Stimulated activated CD8-positive, alpha-beta memory T cell treated with anti-CD3 and anti-CD28 coated beads, Interleukin-4, amount 100 ng/mL, for 1 hour (primary cell): ENCODE data around the gene BAHCC1.
"Not testable (repeated sequence)": the region's sequence is repeated elsewhere in the genome, so short reads cannot be mapped to it uniquely, and the experiment has no call there.

Experiments used
- DNase-seq, 2 donors: peaks; one replicate each; pipeline ENCODE4 v3.0.0-alpha.2; 2020; ENCODE audit warnings: low read depth in 2 of 2, low spot score in 1 of 2

BAHCC1 gene

DNA sequence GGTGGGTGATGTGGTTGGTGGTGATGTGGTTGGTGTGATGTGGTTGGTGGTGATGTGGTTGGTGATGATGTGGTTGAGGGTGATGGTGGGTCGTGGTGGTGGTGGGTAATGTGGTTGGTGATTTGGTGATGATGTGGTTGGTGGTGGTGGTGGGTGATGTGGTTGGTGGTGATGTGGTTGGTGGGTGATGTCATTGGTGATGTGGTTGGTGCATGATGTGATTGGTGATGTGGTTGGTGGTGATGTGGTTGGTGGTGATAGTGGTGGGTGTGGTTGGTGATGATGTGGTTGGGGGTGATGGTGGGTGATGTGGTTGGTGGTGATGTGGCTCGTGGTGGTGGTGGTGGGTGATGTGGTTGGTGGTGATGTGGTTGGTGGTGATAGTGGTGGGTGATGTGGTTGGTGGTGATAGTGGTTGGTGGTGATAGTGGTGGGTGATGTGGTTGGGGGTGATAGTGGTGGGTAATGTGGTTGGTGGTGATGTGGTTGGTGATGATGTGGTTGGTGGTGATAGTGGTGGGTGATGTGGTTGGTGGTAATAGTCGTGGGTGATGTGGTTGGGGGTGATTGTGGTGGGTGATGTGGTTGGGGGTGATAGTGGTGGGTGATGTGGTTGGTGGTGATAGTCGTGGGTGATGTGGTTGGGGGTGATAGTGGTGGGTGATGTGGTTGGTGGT is 30.6 kb downstream of the BAHCC1 start:
- not testable (repeated sequence) for DNase-seq

GRCh38 chr17:81426393-81427172 is 31.3 kb downstream of the BAHCC1 start:
- no peak for DNase-seq

DNA sequence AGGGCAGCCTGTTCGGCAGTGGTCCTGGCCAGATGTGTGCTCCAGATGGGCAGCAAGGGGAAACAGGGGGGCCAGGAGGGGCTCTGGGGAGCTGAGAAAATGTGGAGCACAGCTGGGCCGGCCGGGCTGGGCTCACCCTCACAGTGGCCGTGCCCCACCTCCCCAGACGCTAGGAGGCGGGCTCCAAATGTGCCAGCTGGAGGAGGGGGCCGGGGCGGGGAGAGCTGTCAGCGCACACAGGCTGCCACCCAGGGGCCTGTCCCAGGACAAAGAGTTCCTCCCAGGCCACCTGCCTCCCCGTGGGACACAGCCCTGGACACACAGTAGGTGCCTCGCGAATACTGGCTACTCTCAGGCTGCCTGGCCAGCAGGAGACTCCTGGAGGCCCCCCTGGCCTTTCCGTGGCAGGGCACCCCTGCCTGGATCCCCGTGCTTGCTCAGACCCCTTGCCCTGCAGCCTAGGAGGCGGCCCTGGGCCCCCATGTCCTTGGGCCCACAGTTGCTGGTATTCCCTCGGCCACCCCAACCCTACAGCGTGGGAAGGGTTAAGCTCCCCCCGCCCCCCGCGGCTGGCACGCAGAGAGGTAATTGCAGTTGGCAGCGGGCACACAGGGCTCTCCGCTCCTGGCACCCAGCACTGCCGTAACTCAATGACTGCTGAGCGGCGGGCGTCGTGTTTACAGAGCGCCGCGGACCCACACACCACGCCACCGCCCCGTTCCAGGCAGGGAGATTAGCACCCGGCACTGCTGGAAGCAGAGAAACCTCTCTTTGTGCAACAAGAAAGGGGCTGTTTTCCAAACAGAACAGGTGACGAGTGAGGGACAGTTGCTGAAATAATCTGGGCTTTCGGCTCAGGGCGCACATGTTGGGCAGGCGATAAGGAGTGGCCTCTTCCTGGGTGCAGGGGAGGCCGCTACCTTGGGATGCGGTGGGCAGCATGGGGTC is 32.2 kb downstream of the BAHCC1 start:
- DNase-seq = no peak

DNA sequence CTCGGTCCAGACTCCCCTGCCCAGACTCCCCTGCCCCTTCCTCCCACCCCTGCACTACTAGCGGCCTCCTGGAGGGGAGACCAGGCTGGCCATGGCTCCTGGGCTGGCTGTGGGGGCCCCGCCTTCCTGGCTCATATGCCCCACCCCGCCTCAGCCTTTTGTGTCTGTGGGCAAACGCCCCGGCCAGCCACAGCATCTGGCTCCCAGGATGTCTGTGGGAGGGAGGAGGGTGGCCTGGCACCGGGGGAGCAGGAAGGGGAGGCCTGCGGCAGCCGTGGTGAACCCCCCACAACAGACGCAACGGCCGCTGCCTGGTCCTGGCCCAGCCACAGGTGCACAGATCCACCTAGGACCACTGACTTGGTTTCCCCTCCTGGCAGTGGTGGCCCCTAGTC is 32.9 kb downstream of the BAHCC1 start:
- DNase-seq = no peak

DNA sequence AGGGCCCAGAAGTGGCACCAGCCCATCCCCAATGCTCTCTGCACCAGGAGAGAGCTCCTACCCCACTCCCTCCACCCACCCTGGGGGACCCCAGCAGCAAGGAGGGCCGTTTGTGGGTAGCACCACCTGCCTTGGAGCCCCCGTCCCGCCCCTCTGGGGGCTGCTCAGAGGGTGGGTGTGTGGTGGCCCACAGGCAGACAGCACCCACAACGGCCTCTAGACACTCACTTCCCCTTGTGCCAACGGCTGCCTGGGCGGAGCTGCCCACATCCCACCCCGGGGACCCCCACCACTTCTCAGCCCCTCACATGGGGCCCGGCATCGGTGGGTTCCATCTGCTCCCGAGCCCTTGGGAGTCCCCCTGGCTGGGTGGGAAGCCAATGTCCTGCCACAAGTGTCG is 33.3 kb downstream of the BAHCC1 start:
- DNase-seq = no peak

GRCh38 chr17:81428948-81429774 is 33.9 kb downstream of the BAHCC1 start:
- no peak for DNase-seq

GRCh38 chr17:81429821-81430551 is 34.7 kb downstream of the BAHCC1 start:
- DNase-seq = no peak

DNA sequence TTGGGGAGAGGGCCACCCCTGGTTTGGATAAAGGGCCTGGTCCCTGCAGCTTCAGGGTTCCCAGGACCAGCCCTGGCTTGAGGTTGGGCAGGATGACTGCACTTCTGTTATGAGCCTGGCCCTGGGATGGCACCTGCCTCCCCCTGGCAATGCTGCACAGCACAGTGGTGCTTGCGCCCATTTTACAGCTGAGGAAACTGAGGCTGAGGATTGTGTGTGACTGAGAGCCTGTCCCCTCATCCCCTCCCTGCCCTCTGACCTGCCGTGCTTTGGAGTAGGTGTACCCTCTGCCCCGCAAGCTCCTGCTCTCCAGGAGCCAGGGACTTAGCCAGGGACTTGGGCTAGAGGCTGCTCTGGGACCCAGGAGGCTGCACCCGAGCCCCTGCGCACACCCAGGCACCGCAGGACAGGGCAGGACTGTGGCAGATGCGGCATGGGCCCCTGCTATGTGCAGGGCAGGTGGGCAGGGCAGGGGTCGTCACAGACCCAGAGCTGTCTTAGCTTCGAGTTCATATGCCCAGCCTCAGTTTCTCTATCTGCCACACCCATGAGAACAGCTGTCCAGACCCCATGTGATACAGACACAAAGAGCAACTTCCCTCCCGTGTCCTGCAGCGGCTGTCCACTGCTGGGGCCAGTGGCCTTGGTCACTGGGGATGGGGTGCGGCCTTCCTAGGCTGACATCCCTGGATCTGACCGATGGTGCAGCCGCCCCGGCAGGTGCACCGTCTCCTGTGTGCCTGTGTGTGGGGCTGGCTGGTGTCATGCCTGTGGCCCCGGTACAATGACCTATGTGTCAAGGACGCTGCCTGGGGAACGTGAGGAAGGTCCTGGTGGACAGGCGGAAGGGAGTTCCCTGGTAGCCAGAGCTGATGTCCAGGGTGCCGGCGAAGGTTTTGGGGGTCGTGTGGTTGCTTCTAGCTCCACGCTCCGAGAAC is 36.6 kb downstream of the BAHCC1 start:
- DNase-seq = no peak

GRCh38 chr17:81432941-81433340 is 37.7 kb downstream of the BAHCC1 start:
- DNase-seq = no peak

GRCh38 chr17:81433656-81434055 is 38.4 kb downstream of the BAHCC1 start:
- DNase-seq = no peak

GRCh38 chr17:81434072-81434471 is 38.8 kb downstream of the BAHCC1 start:
- no peak for DNase-seq

DNA sequence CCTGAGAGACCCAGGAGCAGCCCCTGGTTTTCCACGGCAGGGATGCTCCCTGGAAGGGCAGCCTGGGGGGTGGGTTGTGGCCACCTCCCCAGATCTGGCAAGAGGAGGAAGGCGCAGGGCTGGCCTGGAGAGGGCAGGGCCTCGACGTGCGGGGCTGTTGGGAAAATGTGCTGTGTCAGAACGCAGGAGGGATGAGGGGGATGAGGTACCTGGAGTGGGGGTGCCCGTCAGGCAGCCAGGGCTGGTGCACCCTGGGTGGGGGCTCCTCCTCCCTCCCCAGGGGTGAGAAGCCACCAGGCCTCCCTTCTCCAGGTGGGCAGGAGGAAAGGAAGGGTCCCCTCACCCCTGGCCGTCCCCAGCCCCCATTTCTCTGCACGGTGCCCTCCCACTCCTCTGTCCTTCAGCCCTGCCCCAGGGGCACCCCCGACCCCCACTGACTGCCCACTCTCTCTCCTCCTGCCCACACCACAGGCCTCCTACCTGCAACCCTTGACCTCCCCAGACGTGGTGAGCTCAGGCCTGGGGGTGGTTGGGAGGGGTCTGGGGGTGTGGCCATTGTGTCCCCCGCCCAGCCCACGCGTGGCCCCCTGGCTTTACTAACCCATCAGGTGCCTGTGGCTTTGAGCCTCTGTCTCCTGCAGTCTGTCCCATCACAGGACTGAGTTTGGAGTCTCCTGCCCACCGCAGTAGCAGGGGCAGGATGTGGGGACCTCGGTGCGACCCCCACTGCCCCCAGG is 39.6 kb downstream of the BAHCC1 start:
- DNase-seq = no peak

DNA sequence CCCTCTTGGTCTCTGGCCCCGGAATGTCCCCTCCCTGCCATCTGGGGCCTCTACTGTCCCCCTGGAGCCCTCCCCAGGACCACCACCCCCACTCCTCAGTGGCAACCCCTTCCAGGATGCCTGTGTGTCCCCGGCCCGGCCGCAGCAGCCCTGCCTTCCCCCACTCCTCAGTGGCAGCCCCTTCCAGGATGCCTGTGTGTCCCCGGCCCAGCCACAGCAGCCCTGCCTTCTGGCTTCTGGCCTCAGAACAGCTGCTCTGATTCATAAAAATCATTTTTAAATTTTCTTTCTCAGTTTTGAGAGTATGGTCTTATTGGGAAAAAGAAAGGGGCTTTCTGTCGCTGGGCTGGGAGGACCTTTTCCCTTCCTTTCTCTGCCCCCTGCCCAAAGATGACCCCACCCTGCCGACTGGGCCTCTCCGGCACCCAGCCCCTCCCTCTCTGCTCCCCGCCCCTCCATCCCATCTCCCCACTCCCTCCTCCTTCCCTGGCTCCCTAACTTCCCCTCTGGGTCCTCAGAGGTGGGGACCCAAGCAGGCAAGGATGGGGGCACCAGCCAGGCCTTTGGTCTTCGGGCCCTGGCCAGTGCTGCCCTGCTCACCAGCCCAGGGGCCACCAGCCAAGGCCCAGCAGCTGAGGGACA is 40.5 kb downstream of the BAHCC1 start:
- no peak for DNase-seq

GRCh38 chr17:81436294-81436849 is 41.1 kb downstream of the BAHCC1 start:
- no peak for DNase-seq

DNA sequence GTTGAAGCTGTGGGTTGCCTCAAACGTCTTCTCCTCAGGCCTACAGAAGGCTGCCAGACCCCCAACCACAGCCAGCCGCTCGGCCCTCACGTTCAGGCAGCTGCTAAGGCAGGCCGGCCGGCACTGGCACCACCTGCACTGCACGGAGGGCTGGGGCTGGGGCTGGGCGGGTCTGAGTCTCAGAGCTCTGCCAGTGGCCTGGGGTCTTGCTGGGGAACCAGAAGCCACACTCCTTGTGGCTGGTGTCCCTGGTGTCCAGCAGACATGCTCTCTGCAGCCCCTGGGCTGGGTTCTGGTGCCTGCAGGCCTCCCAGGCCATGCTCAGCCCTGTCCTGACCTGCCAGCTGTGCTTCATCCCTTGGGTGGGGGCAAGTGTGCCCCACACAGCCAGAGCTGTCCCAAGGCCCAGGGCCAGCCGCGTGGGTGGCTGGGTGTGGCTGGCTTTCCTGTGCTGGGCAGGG is 42.0 kb downstream of the BAHCC1 start:
- DNase-seq = no peak

DNA sequence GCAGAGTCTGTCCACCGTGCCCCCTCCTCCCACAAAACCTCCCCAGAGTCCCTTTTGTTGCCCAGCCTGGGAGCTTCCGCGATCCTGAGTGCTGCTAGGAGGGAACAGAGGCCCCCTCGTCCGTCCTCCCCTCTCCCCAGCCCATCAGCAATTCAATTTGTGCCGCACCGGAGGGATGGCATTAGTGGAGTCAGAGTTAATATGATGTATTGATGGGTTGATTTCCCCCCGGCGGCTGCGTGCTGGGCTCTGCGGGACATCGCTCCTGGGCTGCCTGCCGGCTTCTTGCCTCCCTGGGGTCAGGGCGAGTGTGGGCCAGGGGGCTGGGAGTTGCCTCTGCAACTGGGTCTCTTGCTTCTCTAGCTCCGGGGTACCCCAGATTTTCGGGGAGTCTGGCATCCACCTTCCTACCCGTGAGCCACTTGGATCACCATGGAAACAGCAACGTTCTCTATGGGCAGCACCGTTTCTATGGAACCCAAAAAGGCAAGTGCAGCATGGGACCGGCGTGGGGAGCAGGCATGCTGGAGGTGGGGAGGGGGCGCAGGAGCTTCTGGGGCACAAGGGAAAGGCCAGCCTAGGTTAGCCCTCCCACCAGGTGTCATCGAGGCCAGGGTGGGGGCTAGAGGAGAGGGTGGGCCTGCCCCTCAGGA is 42.9 kb downstream of the BAHCC1 start:
- no peak for DNase-seq

DNA sequence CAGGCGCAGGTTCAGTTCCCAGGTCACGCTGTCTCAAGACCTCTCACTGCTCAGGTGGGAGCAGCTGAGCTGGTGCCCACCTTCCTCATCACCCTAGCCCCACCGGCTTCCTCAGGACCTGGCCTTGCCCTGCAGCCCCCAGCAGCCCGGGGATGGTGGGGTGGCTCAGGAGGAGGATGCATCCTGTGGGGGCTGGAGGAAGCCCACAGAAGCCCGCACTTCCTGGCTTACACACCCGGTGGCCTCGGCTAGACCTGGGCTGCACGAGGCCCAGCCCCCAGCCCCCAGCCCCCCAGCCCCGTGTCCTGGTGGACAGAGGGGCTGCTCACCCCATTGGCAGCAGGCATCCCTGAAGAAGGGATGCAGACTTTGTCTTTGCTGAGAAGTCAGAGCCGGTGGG is 43.4 kb downstream of the BAHCC1 start:
- DNase-seq = no peak
